Measurements from ENCODE around the gene TMA16. TPM values are rescaled to one million over a fixed set of nuclear protein-coding genes. Genes with fewer than 3 reads are reported as not detected.
"Not testable (repeated sequence)": the region's sequence is repeated elsewhere in the genome, so short reads cannot be mapped to it uniquely, and the experiment has no call there.

TMA16 gene
- total and polyA plus RNA-seq, 4 donors = 13.3 to 24.6 (median 16.8) TPM

DNA sequence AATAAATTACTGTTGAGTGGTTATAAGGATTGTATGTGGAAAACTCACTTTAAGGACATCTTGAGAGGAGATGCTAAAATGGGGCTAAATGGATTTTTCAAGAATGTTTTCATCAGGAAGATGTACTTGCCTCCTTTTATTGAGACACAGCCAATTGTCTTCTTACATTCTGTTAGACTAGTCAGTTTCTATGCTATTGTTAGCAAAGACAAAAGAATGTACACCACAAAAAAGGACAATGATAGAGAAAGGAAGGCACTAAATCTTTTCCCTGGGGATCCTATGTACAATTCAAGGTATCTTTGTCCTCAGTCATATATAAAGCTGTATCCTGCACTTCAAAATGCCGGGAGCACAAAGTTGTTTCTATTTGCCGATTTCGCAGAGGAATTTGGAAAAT, 42.6 kb downstream of the TMA16 start:
- Histone ChIP-seq H3K4me1 (ENCODE audit: control insufficient read depth, insufficient read depth, low read length) (no peaks in the 10 kb centered on the region), H3K9me3 (ENCODE audit: control insufficient read depth, insufficient read depth, low read length) (no peaks in the 10 kb centered on the region), H3K36me3 (ENCODE audit: control insufficient read depth, insufficient read depth, low read length) (no peaks in the 10 kb centered on the region), H3K27ac (ENCODE audit: low read depth, low read length) (no peak overlapping the region), H3K27me3 (ENCODE audit: control insufficient read depth, insufficient read depth, low read length) (no peaks in the 10 kb centered on the region), H3K4me3 (ENCODE audit: low read depth, low read length) (no peak overlapping the region)
- 67% methylated on average over 3 of the region's 3 CpGs for WGBS (ENCODE audit: insufficient coverage)
- no peak for DNase-seq (ENCODE audit: low read depth in 4 of 6, low spot score in 6 of 6)

GRCh38 chr4:163538820-163539219, 44.3 kb downstream of the TMA16 start:
- not testable (repeated sequence) for H3K9me3 ChIP-seq (ENCODE audit: control insufficient read depth, insufficient read depth, low read length); H3K4me1 ChIP-seq (ENCODE audit: control insufficient read depth, insufficient read depth, low read length); H3K36me3 ChIP-seq (ENCODE audit: control insufficient read depth, insufficient read depth, low read length); H3K27me3 ChIP-seq (ENCODE audit: control insufficient read depth, insufficient read depth, low read length); H3K27ac ChIP-seq (ENCODE audit: low read depth, low read length); H3K4me3 ChIP-seq (ENCODE audit: low read depth, low read length); DNase-seq (ENCODE audit: low read depth in 4 of 6, low spot score in 6 of 6)
- 100% methylated on average over 1 of the region's 4 CpGs for WGBS (ENCODE audit: insufficient coverage)

DNA sequence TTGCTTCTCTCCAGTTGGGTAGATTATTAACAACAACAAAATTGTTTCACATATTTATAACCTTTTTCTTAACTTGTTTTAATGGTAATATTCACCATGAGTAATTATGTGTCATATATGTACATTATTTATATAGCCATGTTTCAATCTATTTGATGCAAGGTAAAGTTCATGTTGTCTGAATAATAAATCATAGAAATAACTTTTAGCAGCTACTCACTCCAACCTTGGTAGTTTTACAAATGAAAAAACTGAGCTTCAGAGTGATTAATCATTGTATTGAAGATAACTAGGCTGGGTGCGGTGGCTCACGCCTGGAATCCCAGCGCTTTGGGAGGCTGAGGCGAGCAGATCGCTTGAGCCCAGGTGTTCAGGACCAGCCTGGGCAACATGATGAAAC, 46.0 kb downstream of the TMA16 start:
- 91% methylated on average over 4 of the region's 5 CpGs for WGBS (ENCODE audit: insufficient coverage)
- Histone ChIP-seq H3K4me1 (ENCODE audit: control insufficient read depth, insufficient read depth, low read length) (no peaks in the 10 kb centered on the region), H3K27me3 (ENCODE audit: control insufficient read depth, insufficient read depth, low read length) (no peaks in the 10 kb centered on the region), H3K27ac (ENCODE audit: low read depth, low read length) (no peak overlapping the region), H3K36me3 (ENCODE audit: control insufficient read depth, insufficient read depth, low read length) (no peaks in the 10 kb centered on the region), H3K4me3 (ENCODE audit: low read depth, low read length) (no peak overlapping the region), H3K9me3 (ENCODE audit: control insufficient read depth, insufficient read depth, low read length) (no peaks in the 10 kb centered on the region)
- no peak for DNase-seq (ENCODE audit: low read depth in 4 of 6, low spot score in 6 of 6)

GRCh38 chr4:163540977-163541376, 46.5 kb downstream of the TMA16 start:
- no peak overlapping the region for H3K27ac ChIP-seq (ENCODE audit: low read depth, low read length)
- no CpG with 5 or more reads among the region's 3 CpGs for WGBS (ENCODE audit: insufficient coverage)
- no peaks in the 10 kb centered on the region for H3K4me1 ChIP-seq (ENCODE audit: control insufficient read depth, insufficient read depth, low read length)
- H3K4me3 ChIP-seq (ENCODE audit: low read depth, low read length) = no peak overlapping the region
- DNase-seq (ENCODE audit: low read depth in 4 of 6, low spot score in 6 of 6) = no peak
- no peaks in the 10 kb centered on the region for H3K9me3 ChIP-seq (ENCODE audit: control insufficient read depth, insufficient read depth, low read length)
- H3K27me3 ChIP-seq (ENCODE audit: control insufficient read depth, insufficient read depth, low read length) = no peaks in the 10 kb centered on the region
- H3K36me3 ChIP-seq (ENCODE audit: control insufficient read depth, insufficient read depth, low read length) = no peaks in the 10 kb centered on the region

DNA sequence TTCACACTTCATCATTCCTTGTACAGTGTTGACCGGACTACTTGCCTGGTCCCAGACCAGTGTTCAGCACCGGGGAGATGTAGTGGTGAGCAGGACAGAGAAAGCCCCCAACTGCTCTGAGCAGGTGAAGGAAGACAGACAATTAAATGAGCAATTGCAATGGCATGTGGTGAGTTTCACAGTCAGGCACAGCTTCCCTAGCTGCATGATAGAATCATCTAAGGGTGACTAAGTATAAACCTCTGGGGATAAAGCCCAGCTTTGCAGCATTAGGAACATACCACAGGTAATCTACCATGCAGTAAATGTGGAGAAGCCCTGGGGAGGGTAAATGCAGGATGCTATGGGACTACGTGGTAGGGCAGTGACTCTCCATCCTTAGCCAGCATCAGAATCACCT, 47.8 kb downstream of the TMA16 start:
- no peak overlapping the region for H3K4me3 ChIP-seq (ENCODE audit: low read depth, low read length)
- no peaks in the 10 kb centered on the region for H3K4me1 ChIP-seq (ENCODE audit: control insufficient read depth, insufficient read depth, low read length)
- WGBS (ENCODE audit: insufficient coverage) = no CpG with 5 or more reads among the region's 3 CpGs
- H3K36me3 ChIP-seq (ENCODE audit: control insufficient read depth, insufficient read depth, low read length) = no peaks in the 10 kb centered on the region
- no peaks in the 10 kb centered on the region for H3K27me3 ChIP-seq (ENCODE audit: control insufficient read depth, insufficient read depth, low read length)
- no peak for DNase-seq (ENCODE audit: low read depth in 4 of 6, low spot score in 6 of 6)
- H3K9me3 ChIP-seq (ENCODE audit: control insufficient read depth, insufficient read depth, low read length) = no peaks in the 10 kb centered on the region
- H3K27ac ChIP-seq (ENCODE audit: low read depth, low read length) = no peak overlapping the region

DNA sequence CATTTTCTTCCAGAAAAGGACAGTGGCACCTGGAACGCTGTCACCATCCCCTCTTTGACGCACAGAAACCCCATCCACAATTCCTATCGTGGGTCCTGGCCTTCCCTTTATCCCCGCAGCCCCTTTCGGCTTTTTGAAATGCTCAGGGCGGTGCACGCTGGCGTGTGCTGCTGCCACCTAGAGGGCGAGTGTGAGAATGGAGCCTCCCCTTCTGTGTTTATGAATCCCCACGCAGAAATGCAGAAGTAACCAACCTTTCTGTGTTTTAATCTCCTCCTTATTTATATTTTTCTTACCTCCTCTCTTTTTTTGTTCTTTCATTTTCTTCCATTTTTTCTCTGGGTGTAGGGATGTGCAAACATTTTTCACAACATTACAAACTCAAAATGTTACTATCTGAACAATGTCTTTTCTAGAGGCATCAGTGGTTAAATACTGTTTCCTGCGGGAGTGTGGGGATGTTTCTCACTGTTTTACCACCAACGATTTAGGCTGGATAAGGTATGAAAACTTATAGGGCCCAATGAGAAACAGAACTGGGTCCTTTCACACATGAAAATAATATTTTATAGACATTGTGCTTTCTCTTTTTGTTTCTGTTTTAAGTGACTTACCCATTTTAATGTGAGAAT, 50.0 kb downstream of the TMA16 start:
- Histone ChIP-seq H3K27ac (ENCODE audit: low read depth, low read length) (no peak overlapping the region), H3K9me3 (ENCODE audit: control insufficient read depth, insufficient read depth, low read length) (no peaks in the 10 kb centered on the region), H3K36me3 (ENCODE audit: control insufficient read depth, insufficient read depth, low read length) (no peaks in the 10 kb centered on the region), H3K27me3 (ENCODE audit: control insufficient read depth, insufficient read depth, low read length) (no peaks in the 10 kb centered on the region), H3K4me3 (ENCODE audit: low read depth, low read length) (peak overlapping the region; percentile 29), H3K4me1 (ENCODE audit: control insufficient read depth, insufficient read depth, low read length) (no peaks in the 10 kb centered on the region)
- DNase-seq (ENCODE audit: low read depth in 4 of 6, low spot score in 6 of 6) = peak in 2 of 6 donors; percentile 77 to 81
- 5% methylated on average over 9 of the region's 12 CpGs for WGBS (ENCODE audit: insufficient coverage)

DNA sequence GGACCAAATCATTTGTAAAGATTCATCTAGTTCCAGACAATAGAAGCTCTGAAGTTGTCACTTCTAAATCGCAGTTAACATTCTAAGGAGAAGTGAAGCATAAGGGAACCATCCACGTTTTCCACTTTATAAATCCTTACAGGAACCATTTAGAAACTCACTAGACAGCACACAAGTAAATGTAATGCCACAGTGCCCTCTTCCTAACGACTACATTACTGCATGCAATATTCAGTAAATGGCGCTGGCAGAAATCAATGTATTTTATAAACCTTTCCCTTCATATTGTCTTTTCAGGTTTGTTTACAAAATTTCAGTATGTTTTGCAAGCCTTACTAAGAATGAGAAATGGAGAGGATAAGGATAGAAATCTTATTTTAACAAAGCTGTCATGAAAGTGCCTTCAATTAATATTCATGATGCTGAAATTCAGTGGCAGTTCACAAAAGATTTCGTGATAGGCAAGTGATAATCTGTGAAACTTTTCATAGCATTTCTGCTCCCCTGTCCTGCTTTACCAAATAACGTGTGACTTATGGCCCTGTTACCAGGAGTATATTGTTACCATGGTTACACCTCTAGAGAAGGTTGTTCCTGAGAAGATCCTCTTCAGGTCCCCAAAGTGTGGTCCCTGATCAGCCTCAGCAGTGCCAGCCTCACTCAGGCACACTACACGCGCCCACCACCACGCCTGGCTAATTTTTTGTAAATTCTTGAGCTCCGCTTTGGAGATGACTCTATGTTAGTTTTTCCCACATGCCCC, 54.2 kb downstream of the TMA16 start:
- H3K27me3 ChIP-seq (ENCODE audit: control insufficient read depth, insufficient read depth, low read length) = no peaks in the 10 kb centered on the region
- DNase-seq (ENCODE audit: low read depth in 4 of 6, low spot score in 6 of 6) = peak in 5 of 6 donors; percentile 36 to 92 (median 62)
- WGBS (ENCODE audit: insufficient coverage) = 17% methylated on average over 2 of the region's 10 CpGs
- no peaks in the 10 kb centered on the region for H3K36me3 ChIP-seq (ENCODE audit: control insufficient read depth, insufficient read depth, low read length)
- H3K9me3 ChIP-seq (ENCODE audit: control insufficient read depth, insufficient read depth, low read length) = no peaks in the 10 kb centered on the region
- no peaks in the 10 kb centered on the region for H3K4me1 ChIP-seq (ENCODE audit: control insufficient read depth, insufficient read depth, low read length)
- no peak overlapping the region for H3K27ac ChIP-seq (ENCODE audit: low read depth, low read length)
- no peak overlapping the region for H3K4me3 ChIP-seq (ENCODE audit: low read depth, low read length)

DNA sequence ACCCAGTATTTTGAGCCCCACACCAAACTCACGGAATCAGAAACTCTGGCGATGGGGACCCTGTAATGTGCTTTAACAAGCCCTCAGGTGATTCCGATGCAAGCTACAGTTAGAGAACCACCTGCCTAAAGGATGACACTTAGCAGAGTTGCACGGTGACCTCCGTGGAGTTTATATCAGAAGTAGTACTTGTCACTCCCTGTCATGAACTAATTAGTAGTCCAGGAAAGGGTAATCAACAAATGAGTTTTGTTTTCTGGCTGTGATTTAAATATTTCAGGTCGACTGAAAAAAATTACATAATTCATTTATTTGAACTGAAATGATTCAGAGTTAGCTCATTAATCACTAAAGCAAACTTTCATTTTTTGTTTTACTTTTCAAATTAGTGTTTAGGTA, 56.4 kb downstream of the TMA16 start:
- Histone ChIP-seq H3K27ac (ENCODE audit: low read depth, low read length) (no peak overlapping the region), H3K27me3 (ENCODE audit: control insufficient read depth, insufficient read depth, low read length) (no peaks in the 10 kb centered on the region), H3K36me3 (ENCODE audit: control insufficient read depth, insufficient read depth, low read length) (no peaks in the 10 kb centered on the region), H3K4me3 (ENCODE audit: low read depth, low read length) (no peak overlapping the region), H3K4me1 (ENCODE audit: control insufficient read depth, insufficient read depth, low read length) (no peaks in the 10 kb centered on the region), H3K9me3 (ENCODE audit: control insufficient read depth, insufficient read depth, low read length) (no peaks in the 10 kb centered on the region)
- DNase-seq (ENCODE audit: low read depth in 4 of 6, low spot score in 6 of 6) = no peak
- 93% methylated on average over 3 of the region's 6 CpGs for WGBS (ENCODE audit: insufficient coverage)

DNA sequence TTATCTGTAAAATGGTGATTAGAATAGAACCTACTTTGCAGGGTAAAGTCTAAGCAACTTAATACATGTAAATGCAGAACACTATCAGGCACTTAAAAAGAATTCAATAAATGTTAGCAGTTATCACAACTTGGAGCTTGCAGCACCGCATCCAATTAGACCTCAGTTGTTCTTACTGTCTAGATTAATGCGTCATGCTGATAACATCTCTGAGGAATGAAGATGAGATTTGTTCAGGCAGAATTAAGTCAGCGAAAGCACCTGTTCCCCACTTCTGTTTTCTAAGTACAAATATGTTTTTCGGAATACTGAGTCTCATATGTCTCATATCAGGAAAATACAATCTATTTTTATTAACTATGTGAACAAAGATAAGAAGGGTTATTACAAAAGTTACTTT, 58.7 kb downstream of the TMA16 start:
- H3K27me3 ChIP-seq (ENCODE audit: control insufficient read depth, insufficient read depth, low read length) = no peaks in the 10 kb centered on the region
- no peak for DNase-seq (ENCODE audit: low read depth in 4 of 6, low spot score in 6 of 6)
- H3K36me3 ChIP-seq (ENCODE audit: control insufficient read depth, insufficient read depth, low read length) = no peaks in the 10 kb centered on the region
- H3K4me3 ChIP-seq (ENCODE audit: low read depth, low read length) = no peak overlapping the region
- no peaks in the 10 kb centered on the region for H3K9me3 ChIP-seq (ENCODE audit: control insufficient read depth, insufficient read depth, low read length)
- H3K27ac ChIP-seq (ENCODE audit: low read depth, low read length) = no peak overlapping the region
- H3K4me1 ChIP-seq (ENCODE audit: control insufficient read depth, insufficient read depth, low read length) = no peaks in the 10 kb centered on the region
- WGBS (ENCODE audit: insufficient coverage) = 86% methylated on average over 1 of the region's 4 CpGs

GRCh38 chr4:163554870-163555465, 60.5 kb downstream of the TMA16 start:
- Histone ChIP-seq H3K27ac (ENCODE audit: low read depth, low read length) (no peak overlapping the region), H3K4me3 (ENCODE audit: low read depth, low read length) (no peak overlapping the region), H3K9me3 (ENCODE audit: control insufficient read depth, insufficient read depth, low read length) (no peaks in the 10 kb centered on the region), H3K4me1 (ENCODE audit: control insufficient read depth, insufficient read depth, low read length) (no peaks in the 10 kb centered on the region), H3K36me3 (ENCODE audit: control insufficient read depth, insufficient read depth, low read length) (no peaks in the 10 kb centered on the region), H3K27me3 (ENCODE audit: control insufficient read depth, insufficient read depth, low read length) (no peaks in the 10 kb centered on the region)
- peak in 2 of 6 donors; percentile 70 to 83 for DNase-seq (ENCODE audit: low read depth in 4 of 6, low spot score in 6 of 6)
- WGBS (ENCODE audit: insufficient coverage) = 8% methylated on average over 1 of the region's 3 CpGs
